AG04450 (cell line): ENCODE data around the gene SOS1. TPM values are rescaled to one million over a fixed set of nuclear protein-coding genes. Genes with fewer than 3 reads are reported as not detected.
A peak's percentile ranks its signal among the peaks of the same experiment; 100 is the strongest.
"Not testable (repeated sequence)": the region's sequence is repeated elsewhere in the genome, so short reads cannot be mapped to it uniquely, and the experiment has no call there.

ENCODE experiments used
- CTCF ChIA-PET: fragments of 300-600, 350-600 bp; formaldehyde crosslinking; extraction: SDS; loops from one replicate; lab custom pipeline; 2022; ENCODE audit warnings: antibody characterized with exemption, inconsistent platforms; lab: Charles Lee
- POLR2A ChIA-PET: fragments of 350-600 bp; formaldehyde crosslinking; extraction: SDS; loops from one replicate; lab custom pipeline; 2021; ENCODE audit warnings: antibody characterized with exemption, inconsistent platforms; lab: Yijun Ruan, JAX
- DNase-seq: peaks from one replicate; pipeline ENCODE4 v3.0.0-alpha.2; 2011; ENCODE audit warnings: low read depth, low spot score
- H3K27ac ChIP-seq: one replicate; pipeline ENCODE4 v1.5.1; 2012; ENCODE audit warnings: low read depth, low read length, control low read depth
- H3K27me3 ChIP-seq: one replicate; pipeline ENCODE4 v1.6.0; 2012; ENCODE audit warnings: low read length; ENCODE audit not compliant: control insufficient read depth, insufficient read depth
- H3K4me3 ChIP-seq: 2 replicates; pipeline ENCODE4 v1.5.1; 2011; ENCODE audit warnings: mild to moderate bottlenecking, low read depth, low read length, control low read depth
- H3K9me3 ChIP-seq: 2 replicates; pipeline ENCODE4 v1.5.1; 2012; ENCODE audit warnings: low read length; ENCODE audit not compliant: control insufficient read depth, insufficient read depth
- CTCF ChIP-seq: IDR thresholded peaks from 2 replicates; pipeline ENCODE4 v1.5.1; 2011; ENCODE audit warnings: low read depth, low read length, control low read depth, inconsistent platforms
- polyA plus RNA-seq: library from polyadenylated mRNA; depleted of rRNA; stranded (reverse); fragments of >200 nt; gene quantifications from 2 replicates; pipeline ENCODE4 v1.2.3, GENCODE V29; 2011

SOS1 gene
- polyA plus RNA-seq, 1 experiment: 42.2 TPM

GRCh38 chr2:38943784-38944183, 177.1 kb downstream of the SOS1 start:
- ChIA-PET CTCF (no interaction called here), POLR2A (no interaction called here)

DNA sequence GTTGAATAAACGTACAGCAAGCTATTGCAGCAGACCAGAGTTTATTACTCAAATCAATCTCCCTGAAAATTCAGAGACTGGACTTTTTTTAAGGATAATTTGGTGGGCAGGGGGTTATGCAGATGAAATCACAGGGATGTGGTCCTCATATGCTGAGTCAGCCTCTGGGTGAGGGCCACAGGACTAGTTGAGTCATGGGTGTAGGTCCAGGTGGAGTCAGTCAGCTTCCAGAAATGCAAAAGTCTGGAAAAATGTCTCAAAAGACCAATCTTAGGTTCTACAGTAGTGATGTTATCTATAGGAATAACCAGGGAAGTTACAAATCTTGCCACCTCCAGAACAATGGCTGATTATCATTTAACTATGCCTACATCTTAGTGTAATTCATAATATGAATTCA, 180.1 kb downstream of the SOS1 start:
- no peak overlapping the region for H3K27ac ChIP-seq
- TF ChIP-seq CTCF: no peak
- POLR2A ChIA-PET: no interaction called here
- no peaks in the 10 kb centered on the region for H3K27me3 ChIP-seq
- no peak overlapping the region for H3K4me3 ChIP-seq
- no peak for DNase-seq
- H3K9me3 ChIP-seq: no peaks in the 10 kb centered on the region
- CTCF ChIA-PET: no interaction called here

More at GRCh38 chr2:38943784-38944183, 177.1 kb downstream of the SOS1 start:
- DNase-seq: no peak
- Histone ChIP-seq H3K27me3 (no peaks in the 10 kb centered on the region), H3K4me3 (no peak overlapping the region), H3K27ac (no peak overlapping the region), H3K9me3 (no peaks in the 10 kb centered on the region)
- TF ChIP-seq CTCF: no peak

DNA sequence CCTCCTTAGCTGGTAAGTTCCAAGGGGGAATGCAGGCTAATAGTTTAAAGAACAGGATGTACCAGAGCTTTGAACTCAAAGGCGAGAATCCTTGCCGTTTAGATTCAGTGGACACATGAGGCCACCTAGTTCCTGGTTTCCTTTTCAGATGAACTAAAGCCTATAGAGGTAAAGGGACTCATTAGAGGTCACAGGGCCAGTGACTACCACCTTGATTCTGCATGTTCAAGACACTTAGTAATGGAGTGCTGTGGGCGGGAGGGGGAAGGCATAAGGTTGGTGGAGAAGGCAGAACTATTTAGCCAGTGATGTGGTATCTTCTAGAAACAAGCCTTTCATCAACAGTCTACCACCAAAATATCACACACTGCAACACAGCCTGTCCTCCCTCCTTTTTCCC, 183.3 kb downstream of the SOS1 start:
- H3K9me3 ChIP-seq: no peaks in the 10 kb centered on the region
- TF ChIP-seq CTCF: no peak
- H3K27me3 ChIP-seq: no peaks in the 10 kb centered on the region
- POLR2A ChIA-PET: no interaction called here
- DNase-seq: no peak
- CTCF ChIA-PET: interaction anchor here (2.2 to 3.9 kb wide), 2 partner anchors 10 to 291 kb away, joined by 6 to 30 read pairs; no protein-coding TSS in a partner anchor
- H3K27ac ChIP-seq: no peak overlapping the region
- H3K4me3 ChIP-seq: no peak overlapping the region

DNA sequence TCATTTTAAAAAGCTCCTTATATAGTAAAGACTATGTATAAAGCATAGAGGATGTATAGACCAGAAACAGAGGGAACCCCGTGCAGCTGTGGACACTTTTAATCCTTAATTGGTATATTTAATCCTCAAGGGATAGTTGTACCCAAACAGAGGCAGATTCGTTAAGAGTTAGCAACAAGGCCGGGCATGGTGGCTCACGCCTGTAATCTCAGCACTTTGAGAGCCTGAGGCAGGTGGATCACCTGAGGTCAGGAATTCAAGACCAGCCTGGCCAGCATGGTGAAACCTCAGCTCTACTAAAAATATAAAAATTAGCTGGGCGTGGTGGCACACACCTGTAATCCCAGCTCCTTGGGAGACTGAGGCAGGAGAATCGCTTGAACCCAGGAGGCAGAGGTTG, 184.3 kb downstream of the SOS1 start:
- not testable (repeated sequence) for DNase-seq, H3K9me3 ChIP-seq, H3K4me3 ChIP-seq, H3K27me3 ChIP-seq, H3K27ac ChIP-seq
- CTCF ChIA-PET: interaction anchor here (1.5 to 3.9 kb wide), 3 partner anchors 11 to 292 kb away, joined by 4 to 30 read pairs (median 6); no protein-coding TSS in a partner anchor
- POLR2A ChIA-PET: interaction anchor here (0.6 kb wide), 1 partner anchor 185 kb away, joined by 3 read pairs; the partner anchor contains the start of gene SRSF7

- TF ChIP-seq CTCF: no peak
- Histone ChIP-seq H3K9me3 (no peaks in the 10 kb centered on the region), H3K27ac (no peak overlapping the region), H3K4me3 (peak overlapping the region; percentile 11; the same call in 1 of the 2 replicates), H3K27me3 (no peaks in the 10 kb centered on the region)
- ChIA-PET POLR2A (interaction anchor here (0.6 kb wide), 1 partner anchor 184 kb away, joined by 3 read pairs; the partner anchor contains the start of gene SRSF7), CTCF (interaction anchor here (1.5 to 3.9 kb wide), 3 partner anchors 12 to 293 kb away, joined by 4 to 30 read pairs (median 6); no protein-coding TSS in a partner anchor)
- DNase-seq: no peak
These were observed 185.2 kb downstream of the SOS1 start for GRCh38 chr2:38935568-38936172.
